ENCODE measurements around the gene MMS22L.

- TF ChIP-seq CTCF (IDR thresholded peaks at IDR 0.05): no peak
- TF ChIP-seq POLR2A (IDR thresholded peaks at IDR 0.05): no peak
Measured at GRCh38 chr6:97222903-97223302, 60.1 kb downstream of the MMS22L start.
